ENCODE data around the gene SUSD5. TPM values are rescaled to one million over a fixed set of nuclear protein-coding genes. Genes with fewer than 3 reads are reported as not detected.
"Not testable (repeated sequence)": the region's sequence is repeated elsewhere in the genome, so short reads cannot be mapped to it uniquely, and the experiment has no call there.

The SUSD5 gene
- total RNA-seq, 1 donor from 2014 or later, result 1.9 TPM

DNA sequence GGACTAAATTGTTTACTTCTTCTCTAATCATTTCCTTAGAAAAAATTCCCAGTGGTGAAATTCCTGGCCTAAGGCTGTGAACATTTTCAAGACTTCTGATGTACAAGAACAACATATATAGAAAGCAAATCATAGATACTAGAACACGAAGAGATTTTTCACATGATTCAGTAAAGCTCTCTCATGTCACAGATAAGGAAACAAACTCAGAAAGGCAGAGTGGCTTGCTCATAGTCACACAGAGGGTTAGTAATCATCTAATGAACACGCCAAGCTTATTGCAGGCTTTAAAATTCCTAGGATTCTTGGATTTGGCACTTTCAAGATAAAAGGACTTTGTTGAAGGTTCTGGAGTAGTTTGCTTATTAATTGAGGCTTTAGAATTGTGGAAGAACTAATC lies 78.6 kb downstream of the SUSD5 start:
- TF ChIP-seq, protein P1, sequence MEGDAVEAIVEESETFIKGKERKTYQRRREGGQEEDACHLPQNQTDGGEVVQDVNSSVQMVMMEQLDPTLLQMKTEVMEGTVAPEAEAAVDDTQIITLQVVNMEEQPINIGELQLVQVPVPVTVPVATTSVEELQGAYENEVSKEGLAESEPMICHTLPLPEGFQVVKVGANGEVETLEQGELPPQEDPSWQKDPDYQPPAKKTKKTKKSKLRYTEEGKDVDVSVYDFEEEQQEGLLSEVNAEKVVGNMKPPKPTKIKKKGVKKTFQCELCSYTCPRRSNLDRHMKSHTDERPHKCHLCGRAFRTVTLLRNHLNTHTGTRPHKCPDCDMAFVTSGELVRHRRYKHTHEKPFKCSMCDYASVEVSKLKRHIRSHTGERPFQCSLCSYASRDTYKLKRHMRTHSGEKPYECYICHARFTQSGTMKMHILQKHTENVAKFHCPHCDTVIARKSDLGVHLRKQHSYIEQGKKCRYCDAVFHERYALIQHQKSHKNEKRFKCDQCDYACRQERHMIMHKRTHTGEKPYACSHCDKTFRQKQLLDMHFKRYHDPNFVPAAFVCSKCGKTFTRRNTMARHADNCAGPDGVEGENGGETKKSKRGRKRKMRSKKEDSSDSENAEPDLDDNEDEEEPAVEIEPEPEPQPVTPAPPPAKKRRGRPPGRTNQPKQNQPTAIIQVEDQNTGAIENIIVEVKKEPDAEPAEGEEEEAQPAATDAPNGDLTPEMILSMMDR (IDR thresholded peaks at IDR 0.05), result no peak
- Histone ChIP-seq H3K4me3 (no peak overlapping the region), H3K27ac (no peak overlapping the region), H3K36me3 (peaks cover 70% of the 10 kb centered on the region), H3K4me1 (no peaks in the 10 kb centered on the region), H3K9me3 (no peaks in the 10 kb centered on the region), H3K27me3 (ENCODE audit: low read depth) (no peaks in the 10 kb centered on the region)
- intact Hi-C loops (cut with DNase I), result loop anchor here (10.0 kb wide), 1 partner anchor 235 kb away; no protein-coding TSS in a partner anchor
- DNase-seq (no peak), ATAC-seq (no peak)

DNA sequence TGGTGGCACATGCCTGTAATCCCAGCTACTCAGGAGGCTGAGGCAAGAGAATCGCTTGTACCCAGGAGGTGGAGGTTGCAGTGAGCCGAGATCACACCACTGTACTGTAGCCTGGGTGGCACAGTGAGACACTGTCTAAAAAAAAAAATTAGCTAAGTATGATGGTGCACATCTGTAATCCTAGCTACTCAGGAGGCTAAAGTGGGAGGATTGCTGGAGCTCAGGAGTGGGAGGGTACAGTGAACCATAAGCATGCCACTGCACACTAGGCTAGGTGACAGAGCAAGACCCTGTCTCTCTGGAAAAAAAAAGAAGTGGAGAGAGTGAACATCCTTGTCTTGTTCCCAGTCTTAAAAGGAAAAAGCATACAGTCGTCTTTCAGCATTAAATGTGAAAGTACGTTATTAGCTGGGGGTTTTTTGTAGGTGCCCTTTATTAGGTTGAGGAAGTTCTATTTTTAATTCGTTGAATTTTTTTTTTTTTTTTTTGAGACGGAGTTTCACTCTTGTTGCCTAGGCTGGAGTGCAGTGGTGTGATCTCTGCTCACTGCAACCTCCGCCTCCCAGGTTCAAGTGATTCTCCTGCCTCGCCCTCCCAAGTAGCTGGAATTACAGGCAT lies 79.5 kb downstream of the SUSD5 start:
- not testable (repeated sequence) for H3K27ac ChIP-seq; H3K4me3 ChIP-seq; ATAC-seq; H3K9me3 ChIP-seq; H3K27me3 ChIP-seq (ENCODE audit: low read depth); H3K4me1 ChIP-seq; DNase-seq
- intact Hi-C loops (cut with DNase I), result loop anchor here (10.0 kb wide), 1 partner anchor 236 kb away; no protein-coding TSS in a partner anchor
- H3K36me3 ChIP-seq, result peaks cover 76% of the 10 kb centered on the region

DNA sequence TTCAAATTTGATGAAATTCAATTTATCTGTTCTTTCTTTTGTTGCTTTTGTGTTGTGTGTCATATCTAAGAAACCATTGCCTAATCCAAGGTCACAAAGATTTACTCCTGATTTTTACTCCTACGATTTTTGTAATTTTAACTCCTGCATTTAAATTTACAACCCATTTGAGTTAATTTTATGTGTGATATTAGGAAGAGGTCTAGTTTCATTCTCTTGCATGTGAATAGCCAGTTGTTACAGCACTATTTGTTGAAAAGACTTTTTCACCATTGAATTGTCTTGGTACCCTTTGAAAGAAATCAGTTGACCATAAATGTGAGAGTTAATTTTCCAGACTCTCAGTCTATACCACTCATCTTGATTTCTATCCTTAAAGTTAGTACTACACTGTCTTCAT lies 80.9 kb downstream of the SUSD5 start:
- no peak for DNase-seq
- Histone ChIP-seq H3K36me3 (peaks cover 79% of the 10 kb centered on the region), H3K27me3 (ENCODE audit: low read depth) (no peaks in the 10 kb centered on the region), H3K4me3 (no peak overlapping the region), H3K4me1 (no peaks in the 10 kb centered on the region), H3K9me3 (no peaks in the 10 kb centered on the region), H3K27ac (no peak overlapping the region)
- TF ChIP-seq, protein P1 (IDR thresholded peaks at IDR 0.05), result no peak
- intact Hi-C loops (cut with DNase I), result loop anchor here (10.0 kb wide), 1 partner anchor 237 kb away; no protein-coding TSS in a partner anchor
- no peak for ATAC-seq

DNA sequence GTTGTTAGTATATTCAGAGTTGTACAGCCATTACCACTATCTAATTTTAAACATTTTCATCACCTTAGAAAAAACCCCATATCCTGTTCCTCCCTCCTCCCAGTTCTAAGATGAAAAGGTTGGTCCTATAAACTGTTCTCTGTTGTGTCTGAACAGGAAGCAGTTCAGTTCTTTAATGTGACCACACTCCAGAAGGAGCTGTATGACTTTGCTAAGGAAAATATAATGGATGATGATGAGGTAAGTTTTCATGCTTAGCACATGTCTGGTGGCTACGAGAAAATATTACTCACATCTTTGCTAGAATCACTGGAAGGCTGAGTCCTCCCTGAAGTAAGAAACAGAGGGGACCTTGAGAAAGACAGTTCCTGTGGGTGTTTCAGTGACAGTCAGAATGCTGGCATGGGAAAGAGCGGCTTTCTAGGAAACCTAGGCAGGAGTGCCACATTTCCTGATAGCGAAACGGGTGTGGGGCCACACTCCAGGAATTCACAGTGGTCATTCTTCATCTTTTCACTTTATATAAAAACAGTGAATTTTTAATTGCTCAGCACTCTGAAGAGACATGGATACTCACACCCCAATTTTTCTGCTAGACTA lies 84.5 kb downstream of the SUSD5 start:
- H3K27ac ChIP-seq, result no peak overlapping the region
- H3K36me3 ChIP-seq, result peaks cover 86% of the 10 kb centered on the region
- H3K9me3 ChIP-seq, result no peaks in the 10 kb centered on the region
- intact Hi-C loops (cut with DNase I), result loop anchor here (10.0 kb wide), 1 partner anchor 241 kb away; no protein-coding TSS in a partner anchor
- H3K27me3 ChIP-seq (ENCODE audit: low read depth), result no peaks in the 10 kb centered on the region
- no peak for DNase-seq
- H3K4me3 ChIP-seq, result no peak overlapping the region
- no peaks in the 10 kb centered on the region for H3K4me1 ChIP-seq
- TF ChIP-seq, protein P1 (IDR thresholded peaks at IDR 0.05), result no peak
- no peak for ATAC-seq

DNA sequence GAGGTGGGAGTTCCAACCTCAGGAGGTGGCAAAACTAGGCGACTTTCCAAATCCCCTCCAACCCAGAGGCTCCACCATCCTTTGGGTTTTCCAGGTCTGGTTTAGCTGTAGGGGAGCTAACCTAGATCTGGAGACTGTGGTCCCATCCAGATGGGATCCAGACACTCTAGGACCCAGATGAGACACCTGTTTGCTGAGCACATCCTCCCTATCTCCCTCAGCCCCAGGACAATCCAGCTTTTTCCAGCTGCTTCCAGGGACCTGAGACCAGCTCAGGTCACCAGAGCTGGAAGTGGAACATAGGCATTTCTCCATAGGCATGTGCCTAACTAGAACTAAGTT lies 86.6 kb downstream of the SUSD5 start:
- Histone ChIP-seq H3K4me1 (no peaks in the 10 kb centered on the region), H3K9me3 (no peaks in the 10 kb centered on the region), H3K4me3 (no peak overlapping the region), H3K27me3 (ENCODE audit: low read depth) (no peaks in the 10 kb centered on the region), H3K36me3 (peaks cover 98% of the 10 kb centered on the region), H3K27ac (no peak overlapping the region)
- intact Hi-C loops (cut with DNase I), result loop anchor here (10.0 kb wide), 1 partner anchor 243 kb away; no protein-coding TSS in a partner anchor
- TF ChIP-seq, protein P1 (IDR thresholded peaks at IDR 0.05), result no peak
- ATAC-seq, result peak in 1 of 2 donors; percentile 24
- DNase-seq, result no peak

Measured in lower lobe of right lung (tissue), 2 donors.